Epithelial cell of prostate (primary cell): ENCODE measurements around the gene AGBL4.

Experiments
- DNase-seq: peaks from one replicate; pipeline ENCODE4 v3.0.0-alpha.2; 2011; ENCODE audit warnings: low read depth, low spot score
- H3K27ac ChIP-seq: fragments of 450-650 bp; 2 replicates; pipeline ENCODE4 v1.5.1; 2017; ENCODE audit warnings: mild to moderate bottlenecking

The AGBL4 gene

GRCh38 chr1:48591181-48591580, 1432.6 kb downstream of the AGBL4 start:
- H3K27ac ChIP-seq = no peak overlapping the region
- no peak for DNase-seq

- no peak overlapping the region for H3K27ac ChIP-seq
- no peak for DNase-seq
Measured at GRCh38 chr1:48588061-48588460, 1435.7 kb downstream of the AGBL4 start.

DNA sequence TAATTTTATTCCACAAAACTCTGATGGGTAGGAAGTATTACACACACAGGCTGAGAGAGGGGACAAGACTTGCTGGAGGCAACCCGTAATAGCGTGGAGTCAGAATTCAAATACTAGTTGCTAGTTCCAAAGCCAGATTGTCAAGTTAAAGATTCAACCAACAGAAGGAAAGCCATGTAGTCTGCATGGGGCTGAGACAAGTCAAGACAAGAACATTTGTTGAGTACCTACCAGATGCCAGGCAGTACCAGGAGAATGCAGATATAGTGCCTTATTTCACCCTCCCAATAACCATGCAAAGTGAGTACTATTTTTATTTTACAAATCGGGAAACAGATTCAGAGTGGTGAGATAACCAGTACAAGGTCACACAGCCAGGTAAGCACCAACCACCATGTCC, 1441.3 kb downstream of the AGBL4 start:
- DNase-seq = no peak
- no peak overlapping the region for H3K27ac ChIP-seq

DNA sequence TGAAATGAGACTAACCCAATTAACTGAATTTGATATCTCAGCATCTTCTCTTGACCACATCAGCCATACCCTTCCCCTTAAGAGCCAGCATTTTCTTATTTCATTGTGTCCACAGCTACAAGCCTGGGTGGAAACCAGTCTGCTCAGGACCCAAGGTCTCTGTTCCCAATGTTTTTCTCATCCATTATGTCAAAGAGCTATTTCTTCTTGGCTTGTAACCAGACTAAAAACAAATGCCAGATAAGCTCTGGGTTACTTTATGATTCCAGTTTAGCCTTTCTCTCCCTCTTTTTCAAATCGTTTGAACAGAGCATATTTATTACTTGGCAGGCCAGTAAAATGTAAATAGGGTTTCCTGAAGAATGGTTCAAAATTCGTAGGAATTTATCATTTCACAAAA, 1442.5 kb downstream of the AGBL4 start:
- H3K27ac ChIP-seq = no peak overlapping the region
- no peak for DNase-seq

DNA sequence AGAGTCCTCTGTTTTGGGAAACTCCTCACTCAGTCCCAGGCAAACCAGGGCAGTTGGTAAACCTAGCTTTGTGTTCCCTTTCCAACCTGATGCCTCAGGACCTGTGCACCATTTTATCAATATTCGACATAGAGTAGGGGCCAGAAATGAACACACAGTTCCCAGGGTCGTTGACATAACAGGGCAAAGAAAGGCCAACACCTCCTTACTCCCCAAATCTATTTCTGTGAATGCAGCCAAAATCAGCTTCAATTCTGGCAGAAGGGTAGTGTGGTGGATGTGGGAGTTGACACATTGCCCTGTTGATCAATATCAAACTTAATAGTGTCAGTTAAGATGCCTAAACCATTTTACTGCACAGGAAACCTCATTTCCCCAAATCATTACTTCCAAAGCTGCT, 1447.2 kb downstream of the AGBL4 start:
- no peak overlapping the region for H3K27ac ChIP-seq
- DNase-seq = no peak

GRCh38 chr1:48572646-48573258, 1451.0 kb downstream of the AGBL4 start:
- no peak for DNase-seq
- H3K27ac ChIP-seq = no peak overlapping the region

GRCh38 chr1:48572134-48572533, 1451.6 kb downstream of the AGBL4 start:
- no peak for DNase-seq
- no peak overlapping the region for H3K27ac ChIP-seq

DNA sequence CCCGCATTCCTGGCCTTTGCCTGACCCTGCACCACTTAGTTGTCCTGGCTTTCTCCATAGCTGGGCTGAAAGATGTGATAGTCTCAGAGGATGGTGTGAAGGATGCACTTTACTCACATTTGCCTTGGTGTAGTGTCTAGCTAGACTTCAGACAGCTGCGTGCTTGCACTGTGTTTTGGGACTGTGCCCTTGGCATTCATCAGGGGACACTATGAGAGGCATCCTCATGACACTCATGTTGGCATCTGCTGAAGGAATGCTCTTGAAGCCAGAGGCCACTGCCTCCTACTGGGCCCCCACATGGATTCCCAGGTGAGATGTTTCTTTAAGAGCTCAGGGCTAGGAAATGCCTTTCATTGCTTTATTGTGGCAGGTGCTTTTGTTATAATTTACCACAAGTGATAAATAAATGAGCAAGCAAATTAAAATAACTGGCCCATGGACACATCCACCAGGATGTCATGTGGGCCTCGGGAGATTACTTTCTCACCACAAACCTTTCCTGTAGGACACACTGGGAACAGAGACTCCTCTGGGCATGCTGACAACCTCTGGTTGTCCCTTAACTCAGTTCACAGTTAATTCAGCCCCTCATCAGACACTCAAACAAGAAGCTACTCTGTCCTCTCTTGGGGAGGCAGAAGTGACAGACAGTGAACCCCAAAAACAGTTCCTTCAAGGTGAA, 1452.3 kb downstream of the AGBL4 start:
- DNase-seq = no peak

GRCh38 chr1:48570568-48570967, 1453.2 kb downstream of the AGBL4 start:
- no peak for DNase-seq
- H3K27ac ChIP-seq = no peak overlapping the region

More for the DNA sequence above, 1452.3 kb downstream of the AGBL4 start:
- no peak overlapping the region for H3K27ac ChIP-seq

DNA sequence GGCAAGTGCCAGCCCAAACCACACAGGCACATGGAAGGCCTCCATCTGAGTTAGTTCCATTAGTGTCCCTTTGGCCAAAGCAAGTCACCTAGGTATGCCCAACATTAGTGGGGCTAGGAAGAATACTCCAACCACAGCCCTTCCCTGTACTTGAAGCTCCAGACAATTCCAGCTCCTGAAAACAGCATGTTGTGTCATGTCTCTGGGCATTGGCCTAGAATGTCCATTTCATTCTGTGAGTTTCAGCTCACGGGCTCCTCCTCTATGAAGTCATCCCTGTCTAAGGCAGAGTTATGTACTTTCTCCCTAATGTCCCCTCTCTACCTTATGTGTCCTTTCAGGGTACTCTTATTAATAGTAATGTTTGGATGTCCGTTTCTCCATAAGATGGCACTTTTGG, 1455.3 kb downstream of the AGBL4 start:
- no peak for DNase-seq
- no peak overlapping the region for H3K27ac ChIP-seq

- no peak overlapping the region for H3K27ac ChIP-seq
- DNase-seq = no peak
Measured at GRCh38 chr1:48566492-48566891, 1457.3 kb downstream of the AGBL4 start.

- H3K27ac ChIP-seq = no peak overlapping the region
- DNase-seq = no peak
Measured at GRCh38 chr1:48563021-48563420, 1460.7 kb downstream of the AGBL4 start.

- no peak for DNase-seq
- H3K27ac ChIP-seq = no peak overlapping the region
Measured at GRCh38 chr1:48561444-48561843, 1462.3 kb downstream of the AGBL4 start.

DNA sequence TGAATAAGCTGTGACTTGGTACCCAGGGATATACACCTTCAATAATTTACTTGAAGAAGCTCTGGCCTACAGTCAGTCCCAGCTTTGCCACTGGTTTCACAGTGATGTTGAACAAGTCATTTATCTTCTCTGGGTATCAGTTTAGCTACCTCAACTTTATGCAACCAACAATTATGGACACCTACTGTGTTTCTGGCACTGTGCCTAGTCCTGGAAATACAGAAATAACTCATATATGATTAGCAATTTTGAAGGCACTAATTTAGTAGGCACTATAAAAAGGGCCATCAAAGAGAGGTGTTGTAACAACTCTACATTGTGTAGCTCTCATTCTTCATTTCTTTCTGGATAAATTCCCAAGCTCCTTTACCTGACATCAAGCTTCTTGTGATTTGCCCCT, 1463.2 kb downstream of the AGBL4 start:
- DNase-seq = no peak
- H3K27ac ChIP-seq = no peak overlapping the region

DNA sequence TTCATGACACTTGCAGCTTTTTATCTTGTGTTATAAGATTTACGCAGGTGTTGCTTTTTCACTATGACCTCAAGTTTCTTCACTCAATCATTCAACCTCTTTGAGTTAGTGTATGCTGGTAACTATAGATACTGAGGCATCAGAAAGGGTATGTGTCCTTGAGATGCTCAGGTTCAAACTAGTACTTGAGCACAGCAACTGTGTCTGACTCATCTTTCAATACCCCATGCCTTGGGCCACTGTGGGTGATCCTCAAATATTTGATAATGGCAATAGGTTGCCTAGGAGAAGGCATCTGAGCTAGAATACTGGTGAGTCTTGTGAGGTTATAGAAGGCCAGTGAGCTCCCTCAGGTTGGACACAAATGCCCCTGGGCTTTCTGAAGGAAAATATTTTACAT, 1463.6 kb downstream of the AGBL4 start:
- no peak for DNase-seq
- no peak overlapping the region for H3K27ac ChIP-seq

DNA sequence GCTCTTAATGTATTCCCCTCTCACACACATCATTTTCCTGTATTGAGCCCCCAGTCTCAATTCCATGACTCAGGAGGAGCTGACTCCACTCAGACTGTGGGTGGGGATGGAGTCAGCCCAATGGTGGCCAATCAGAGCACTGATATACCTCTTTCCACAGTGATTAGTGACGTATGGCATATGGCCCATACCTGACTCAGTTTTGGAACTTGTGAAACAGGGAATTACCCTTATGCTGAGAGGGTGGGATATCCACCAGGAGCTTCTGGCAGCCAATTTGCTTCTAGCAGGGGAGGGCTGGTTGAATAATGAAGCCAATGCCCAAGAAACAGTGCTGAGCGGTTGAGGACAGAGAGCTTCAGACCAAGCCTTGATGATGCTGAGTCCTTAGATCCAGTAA, 1465.4 kb downstream of the AGBL4 start:
- DNase-seq = no peak
- no peak overlapping the region for H3K27ac ChIP-seq

DNA sequence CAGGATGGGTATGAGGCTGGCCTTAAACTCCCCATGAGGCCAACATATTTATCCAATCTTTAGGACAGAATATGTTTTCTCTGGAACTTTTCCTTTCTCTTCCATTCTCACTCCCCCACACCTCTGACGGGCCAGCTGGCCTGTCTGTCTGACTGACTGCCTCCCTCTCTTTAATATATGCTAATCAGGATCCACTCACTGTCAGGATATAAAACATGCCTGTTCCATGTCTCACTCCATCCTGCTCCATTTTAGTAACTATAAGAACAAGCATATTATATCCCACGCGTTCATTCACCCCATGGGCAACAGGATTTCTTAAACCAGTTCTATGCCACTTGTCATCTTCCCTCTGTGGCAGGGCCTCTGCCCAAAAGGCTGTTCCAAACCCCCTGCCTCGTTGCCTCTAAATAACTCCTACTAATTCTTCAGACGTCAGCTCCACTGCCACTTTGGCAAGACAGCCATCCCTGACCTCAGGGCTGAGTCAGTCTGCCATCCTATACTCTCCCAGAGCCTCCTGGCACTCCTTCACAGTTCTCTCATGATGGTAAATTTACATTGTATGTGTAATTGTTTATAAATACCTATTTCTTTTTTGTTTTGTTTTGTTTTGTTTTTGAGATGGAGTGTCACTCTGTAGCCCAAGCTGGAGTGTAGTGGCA, 1467.4 kb downstream of the AGBL4 start:
- no peak for DNase-seq
- H3K27ac ChIP-seq = peak overlapping the region; percentile 47

DNA sequence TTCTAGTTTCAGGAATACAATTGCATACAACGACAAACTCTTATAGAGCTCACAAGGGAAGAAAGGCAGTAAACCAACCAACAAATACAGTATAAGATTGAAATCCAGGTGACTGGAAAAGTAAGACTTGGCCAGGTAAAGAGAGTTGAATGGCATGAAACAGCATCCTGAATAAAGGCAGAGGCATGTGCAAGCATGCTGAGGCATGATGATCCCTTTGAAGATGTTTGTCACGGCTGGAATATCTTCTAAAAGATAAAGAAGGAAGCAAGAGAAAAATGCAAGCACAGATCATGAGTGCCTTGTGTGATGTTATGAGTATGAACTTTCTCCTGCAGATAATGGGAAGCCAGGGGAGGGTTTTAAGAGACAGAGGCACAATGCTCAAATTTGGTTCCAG, 1468.5 kb downstream of the AGBL4 start:
- DNase-seq = peak; percentile 56
- H3K27ac ChIP-seq = peak overlapping the region; percentile 47

GRCh38 chr1:48552903-48553606, 1470.7 kb downstream of the AGBL4 start:
- H3K27ac ChIP-seq = no peak overlapping the region
- no peak for DNase-seq

DNA sequence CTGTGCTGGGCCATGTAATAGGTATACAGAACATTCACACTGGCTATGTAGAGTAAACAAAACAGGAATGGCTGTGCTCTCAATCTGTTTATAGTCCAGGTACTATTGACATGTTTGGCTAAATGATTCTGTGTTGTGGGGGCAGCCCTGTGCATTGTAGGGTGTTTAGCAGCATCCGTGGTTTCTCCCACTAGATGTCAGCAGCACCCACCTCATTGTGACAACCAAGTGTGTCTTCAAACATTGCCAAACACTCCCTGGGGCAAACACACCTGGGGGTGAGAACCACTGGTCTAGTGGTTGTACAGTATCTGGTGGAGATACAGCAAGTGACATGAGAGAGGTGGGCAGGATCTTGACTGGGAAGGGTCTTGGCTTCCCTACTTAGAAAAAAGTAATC, 1471.3 kb downstream of the AGBL4 start:
- DNase-seq = no peak
- no peak overlapping the region for H3K27ac ChIP-seq

DNA sequence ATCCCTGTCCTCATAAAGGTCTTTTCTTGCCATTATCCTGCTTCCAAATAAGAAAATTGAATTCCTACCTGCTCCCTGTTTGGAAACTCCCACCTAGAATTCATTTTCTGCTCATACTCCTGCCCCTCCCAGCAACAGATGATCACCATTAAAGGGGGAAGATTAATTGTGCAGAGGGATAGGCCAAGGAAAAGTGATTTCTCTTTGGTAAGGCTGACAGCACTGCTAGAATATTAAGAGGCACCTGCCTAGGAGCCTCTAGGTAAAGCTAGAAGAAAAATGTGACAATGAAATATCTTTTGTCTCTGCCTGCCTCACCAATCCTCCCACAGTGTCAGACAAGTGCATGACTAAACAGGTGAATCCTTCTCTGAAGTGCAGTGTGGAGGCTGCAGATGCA, 1474.8 kb downstream of the AGBL4 start:
- DNase-seq = no peak
- no peak overlapping the region for H3K27ac ChIP-seq
